ENCODE results near the gene CASTOR1.

CASTOR1 gene

GRCh38 chr22:30299322-30299721 is 10.0 kb upstream of the CASTOR1 start:
- DNase-seq (ENCODE audit: low read depth in 2 of 2): no peak

GRCh38 chr22:30297991-30298701 is 8.8 kb upstream of the CASTOR1 start:
- DNase-seq (ENCODE audit: low read depth in 2 of 2): no peak

GRCh38 chr22:30297276-30297990 is 8.1 kb upstream of the CASTOR1 start:
- no peak for DNase-seq (ENCODE audit: low read depth in 2 of 2)

DNA sequence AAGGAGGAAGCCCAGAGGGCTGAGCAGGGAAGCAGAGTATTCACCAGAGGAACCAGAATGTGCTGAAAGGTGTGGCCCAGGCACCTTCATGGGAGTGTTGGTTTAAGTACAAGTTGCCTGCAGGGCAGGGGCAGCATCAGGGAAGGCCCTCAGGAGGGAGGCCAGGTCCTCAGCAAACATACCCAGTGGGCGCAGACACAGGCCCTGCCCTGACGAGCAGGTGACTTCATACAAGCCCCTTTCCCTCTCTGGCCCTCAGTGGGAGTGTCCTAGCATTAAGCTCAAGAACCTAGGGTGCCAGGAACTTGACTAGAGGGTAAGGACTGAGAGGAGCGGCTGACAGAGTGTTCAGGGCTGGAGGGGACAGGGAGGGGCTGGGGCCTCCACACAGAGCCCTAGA is 7.5 kb upstream of the CASTOR1 start:
- no peak for DNase-seq (ENCODE audit: low read depth in 2 of 2)

DNA sequence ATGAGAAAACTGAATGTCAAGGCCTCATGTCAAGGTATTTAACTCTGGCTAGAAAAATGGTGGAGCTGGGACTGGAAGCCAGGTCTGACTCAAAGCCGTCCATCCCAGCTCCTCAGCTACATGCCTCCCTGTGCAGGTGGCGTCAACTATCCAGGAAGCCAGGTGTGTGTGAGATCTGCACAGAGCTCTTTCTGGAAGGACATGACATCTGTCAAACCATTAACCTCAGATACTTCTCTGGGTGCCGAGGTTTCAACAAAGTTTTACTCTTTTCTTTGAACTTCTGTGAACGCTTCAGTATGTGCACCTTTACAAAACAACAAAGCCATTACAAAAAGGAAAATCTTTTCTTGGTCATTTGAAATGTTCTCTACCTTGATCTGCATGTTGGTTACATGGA is 7.0 kb upstream of the CASTOR1 start:
- DNase-seq (ENCODE audit: low read depth in 2 of 2): no peak

- no peak for DNase-seq (ENCODE audit: low read depth in 2 of 2)
Measured at GRCh38 chr22:30295576-30295975, 6.3 kb upstream of the CASTOR1 start.

DNA sequence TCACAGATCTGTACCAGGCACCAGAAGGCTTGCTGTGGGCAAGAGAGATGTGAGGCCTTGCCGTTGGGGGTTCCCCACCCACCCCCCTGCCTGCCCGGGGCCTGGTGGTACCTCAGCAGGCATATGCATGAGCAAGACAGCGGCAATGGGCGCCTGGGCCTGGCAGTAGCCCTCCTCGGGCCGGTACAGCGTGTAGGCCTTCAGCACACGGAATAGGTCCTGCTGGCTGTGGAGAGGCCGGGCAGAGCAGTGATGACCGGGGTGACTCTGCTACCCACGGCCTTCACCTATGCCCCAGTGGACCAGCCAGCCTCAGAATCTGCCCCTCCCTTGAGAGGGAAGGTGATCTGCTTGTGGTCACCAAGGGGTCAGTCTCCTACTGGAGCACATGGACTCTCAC is 5.5 kb upstream of the CASTOR1 start:
- no peak for DNase-seq (ENCODE audit: low read depth in 2 of 2)

- no peak for DNase-seq (ENCODE audit: low read depth in 2 of 2)
Measured at GRCh38 chr22:30294066-30294465, 4.8 kb upstream of the CASTOR1 start.

DNA sequence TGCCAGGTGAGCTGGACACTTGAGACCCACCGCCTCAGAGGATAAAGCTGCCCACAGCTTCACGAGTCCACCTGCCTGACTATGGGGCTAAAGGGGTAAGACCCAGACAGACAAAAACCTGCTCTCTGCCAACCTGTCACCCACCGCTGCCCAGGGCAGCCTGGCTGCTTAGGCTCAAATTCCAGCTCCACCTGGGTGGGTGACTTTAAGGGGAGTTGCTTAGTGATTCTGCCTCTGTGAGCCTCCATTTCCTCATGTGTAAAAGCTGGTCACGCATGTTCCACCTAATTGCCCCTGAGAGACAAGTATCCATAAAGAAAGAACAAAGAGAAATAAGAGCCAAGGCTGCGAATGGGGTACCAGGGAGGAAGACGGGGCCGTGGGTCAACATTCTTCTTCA is 3.7 kb upstream of the CASTOR1 start:
- DNase-seq (ENCODE audit: low read depth in 2 of 2): no peak

DNA sequence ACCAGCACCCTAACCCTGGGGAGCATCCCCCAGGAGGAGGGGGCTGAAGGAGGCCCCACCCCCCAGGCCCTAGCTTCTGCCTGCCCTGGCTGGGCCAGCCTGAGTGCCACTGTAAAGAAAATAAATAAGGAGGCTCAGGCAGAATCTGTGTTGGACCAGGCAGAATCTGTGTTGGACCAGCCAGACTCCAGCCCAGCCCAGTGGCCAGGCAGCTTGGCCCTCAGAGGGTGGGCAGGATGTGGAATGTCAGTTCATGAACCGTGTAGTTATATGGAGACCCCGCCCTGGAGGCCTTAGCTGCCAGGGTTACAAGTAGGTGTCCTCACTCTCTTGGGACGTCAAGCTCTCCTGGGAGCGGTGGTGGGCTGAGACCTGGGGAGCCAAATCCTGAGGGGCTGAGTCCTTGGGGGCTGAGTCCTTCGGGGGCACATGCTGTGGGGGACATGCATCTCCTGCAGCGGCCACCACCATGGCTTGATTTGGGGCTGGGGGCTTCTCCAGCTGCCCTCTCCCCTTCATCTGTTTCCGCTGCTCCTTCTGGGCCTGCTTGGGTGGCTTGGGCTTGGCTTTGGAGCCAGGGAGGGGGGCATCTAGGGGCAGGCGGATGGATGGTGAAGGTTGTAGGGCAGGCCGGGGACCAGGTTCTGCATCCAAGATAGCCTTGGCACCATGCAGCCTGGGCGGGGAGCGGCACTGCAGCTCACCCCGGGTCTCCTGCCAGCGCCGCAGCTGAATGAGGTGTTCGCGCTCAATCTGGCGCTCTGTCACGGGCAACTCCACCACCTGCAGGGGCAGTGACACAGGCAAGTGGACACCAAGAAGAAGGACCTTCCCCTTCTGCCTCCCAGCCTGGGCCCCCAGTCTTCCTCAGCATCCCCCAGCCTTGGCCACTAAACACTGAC is 3.0 kb upstream of the CASTOR1 start:
- DNase-seq (ENCODE audit: low read depth in 2 of 2): no peak

DNA sequence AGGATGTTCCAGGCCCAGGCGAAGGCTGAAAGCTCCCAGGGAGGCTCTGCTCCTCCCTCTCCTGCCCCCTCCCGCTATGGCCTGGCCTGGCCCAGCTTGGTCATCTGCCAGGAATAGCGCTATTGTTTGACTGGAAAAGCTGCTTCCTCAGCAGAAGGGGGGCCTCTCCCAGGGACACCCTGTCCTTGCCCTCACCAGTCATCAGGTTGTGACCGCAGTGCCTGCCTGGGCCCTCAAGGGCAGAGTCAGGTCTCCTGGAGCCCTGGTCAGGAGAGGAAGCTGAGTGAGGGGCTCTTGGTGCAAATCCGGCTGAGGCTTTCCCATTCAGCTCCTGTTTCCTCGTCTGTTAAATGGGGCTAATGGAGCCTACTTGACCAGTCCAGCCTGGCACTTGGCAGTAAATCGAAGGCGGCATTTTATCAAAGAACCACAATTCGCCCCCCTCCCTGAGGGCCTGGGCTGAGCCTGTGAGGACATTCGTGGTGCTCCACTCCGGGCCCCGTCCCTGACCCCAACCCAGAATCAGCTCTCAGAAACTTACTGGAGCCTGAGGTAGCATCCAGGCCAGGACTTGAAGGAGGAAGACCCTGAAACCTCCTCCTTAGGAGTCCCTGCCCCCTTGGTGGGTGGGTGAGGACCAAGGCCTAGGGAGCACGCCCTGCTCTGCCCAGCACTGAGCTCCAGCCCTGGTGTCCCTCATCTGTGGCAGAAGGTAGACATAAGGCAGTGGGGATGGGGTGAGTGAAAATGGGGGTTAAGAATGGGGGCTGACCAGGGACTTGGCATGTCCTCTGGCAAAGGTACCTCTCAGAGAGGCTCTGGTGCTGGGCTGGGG is 2.0 kb upstream of the CASTOR1 start:
- DNase-seq (ENCODE audit: low read depth in 2 of 2): no peak

DNA sequence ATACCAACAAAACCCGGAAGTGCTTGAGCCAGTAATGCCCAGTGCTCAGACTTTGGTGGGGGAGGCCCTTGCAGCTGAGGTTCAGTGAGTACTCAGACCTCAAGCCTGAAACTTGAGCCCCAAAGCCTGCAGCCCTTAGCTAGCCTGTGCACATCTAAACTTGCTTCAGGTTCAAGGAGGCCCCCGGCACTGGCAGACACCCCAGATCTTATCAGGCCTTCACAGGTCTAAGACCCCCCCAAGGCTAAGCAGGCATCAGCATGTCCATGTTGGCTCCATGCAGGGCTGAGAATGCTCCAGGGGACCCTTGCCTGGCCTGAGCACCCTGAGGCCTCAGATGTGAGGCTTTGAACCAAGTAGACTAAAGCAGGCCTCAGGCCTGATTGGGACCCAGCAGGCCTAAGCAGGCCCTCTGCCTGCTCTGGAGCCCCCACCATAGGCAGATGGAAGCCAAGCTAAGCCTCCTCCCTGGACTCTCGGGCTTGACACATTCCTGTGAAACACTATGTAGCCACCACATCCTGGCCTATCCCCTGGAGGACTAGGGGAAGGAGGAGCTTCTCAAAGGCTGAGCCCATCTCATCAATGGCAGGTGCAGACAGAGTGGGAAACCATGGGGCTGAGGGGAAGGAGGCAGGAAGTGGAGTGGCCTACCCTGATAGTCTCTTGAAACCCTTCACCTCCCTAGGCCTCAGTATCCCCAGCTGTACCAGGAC is 1.2 kb upstream of the CASTOR1 start:
- DNase-seq (ENCODE audit: low read depth in 2 of 2): no peak

DNA sequence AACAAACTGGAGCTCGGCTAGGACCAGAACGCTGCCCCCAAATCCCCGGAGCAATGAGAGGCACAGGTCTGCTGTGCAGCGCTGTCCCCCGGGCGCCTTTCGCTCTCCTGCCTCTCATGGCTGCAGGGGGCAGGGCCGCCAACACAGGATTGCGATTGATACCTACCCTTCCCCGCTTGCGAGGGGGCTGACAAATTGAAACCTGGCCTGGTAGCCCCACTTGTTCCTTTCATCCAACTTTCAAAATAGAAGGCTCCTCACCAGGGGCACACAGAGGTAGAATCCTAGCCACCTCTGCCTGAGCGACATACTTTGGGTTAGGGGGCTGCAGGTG is 642 bp upstream of the CASTOR1 start:
- DNase-seq (ENCODE audit: low read depth in 2 of 2): no peak

DNA sequence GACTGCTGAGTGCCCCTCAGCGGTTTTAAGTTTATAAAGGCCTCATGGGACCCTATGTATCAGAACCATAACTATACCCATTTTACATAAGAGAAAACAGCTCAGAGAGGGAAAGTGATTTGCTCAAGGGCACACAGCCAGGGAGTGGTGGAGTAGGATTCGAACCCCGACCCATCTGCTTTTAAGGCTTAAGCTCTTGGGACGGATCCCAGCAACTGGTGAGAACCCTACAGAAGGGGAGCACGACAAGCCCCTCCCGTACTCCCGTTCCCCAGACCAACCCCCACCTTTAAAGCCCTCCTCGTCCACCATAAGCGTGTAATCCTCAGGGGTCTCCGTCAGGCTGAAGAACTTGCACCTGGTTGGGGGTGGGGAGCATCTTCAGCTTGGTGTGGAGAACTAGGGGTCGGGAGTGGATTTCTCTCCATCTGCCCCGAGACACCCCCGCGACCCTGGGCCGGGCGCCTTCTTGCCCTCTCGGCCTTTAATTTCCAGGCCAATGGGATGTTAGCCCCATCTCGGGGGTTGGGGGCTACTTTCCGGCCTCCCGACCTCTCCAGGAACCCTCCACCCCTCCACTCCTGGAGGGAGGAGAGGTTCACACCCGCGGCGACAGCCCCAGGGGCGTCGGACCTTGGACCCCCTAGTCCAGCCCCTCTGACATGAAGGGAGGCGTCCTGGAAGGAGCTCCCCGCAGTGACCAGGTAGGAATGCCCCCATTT is 725 bp downstream of the CASTOR1 start:
- DNase-seq (ENCODE audit: low read depth in 2 of 2): no peak

GRCh38 chr22:30287648-30288418 is 1.5 kb downstream of the CASTOR1 start:
- peak; percentile 77 to 80 for DNase-seq (ENCODE audit: low read depth in 2 of 2)

GRCh38 chr22:30286813-30287647 is 2.3 kb downstream of the CASTOR1 start:
- peak; percentile 64 to 72 for DNase-seq (ENCODE audit: low read depth in 2 of 2)

GRCh38 chr22:30286331-30286730 is 3.0 kb downstream of the CASTOR1 start:
- DNase-seq (ENCODE audit: low read depth in 2 of 2): no peak

DNA sequence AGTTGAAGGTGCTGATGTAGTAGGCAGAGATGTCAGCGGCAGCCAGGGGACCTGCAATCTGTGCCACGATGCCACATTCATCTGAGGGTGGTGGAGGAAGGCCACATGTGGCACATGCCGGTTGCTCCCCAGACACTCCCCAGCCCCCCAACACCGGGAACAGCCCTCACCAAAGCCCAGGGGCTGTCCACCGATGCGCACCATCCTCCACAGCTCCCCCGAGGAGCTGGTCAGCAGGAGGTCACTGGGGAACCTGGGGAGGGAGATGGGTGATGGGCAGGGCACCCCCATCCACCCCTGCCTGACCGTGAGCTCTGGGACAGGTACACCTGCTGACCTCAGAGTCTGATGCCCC is 3.5 kb downstream of the CASTOR1 start:
- DNase-seq (ENCODE audit: low read depth in 2 of 2): no peak
